ENCODE data around the gene GPR62. TPM values are rescaled to one million over a fixed set of nuclear protein-coding genes. Genes with fewer than 3 reads are reported as not detected.

Gene GPR62
- total and polyA plus RNA-seq, 2 donors (not counting 3 experiments of a cell fraction or from before 2014, with no cell fraction given), result 0.04 to 0.15 TPM

- no peaks in the 10 kb centered on the region for H3K9me1 ChIP-seq (replicated peaks; ENCODE audit: control insufficient read depth, extremely low read depth, insufficient read depth, low read length)
- H3K4me1 ChIP-seq (ENCODE audit: control insufficient read depth, extremely low read depth, insufficient read depth, low read length), result peaks cover 14% of the 10 kb centered on the region
- peak overlapping the region; percentile 28 to 48 (median 39) for H3K4me3 ChIP-seq (replicated peaks in 1 of 3; ENCODE audit: insufficient read depth in 1 of 3, low read depth in 1 of 3, low read length in 3 of 3)
- intact Hi-C loops (cut with micrococcal nuclease), result loop anchor here (1.0 to 2.0 kb wide), 3 partner anchors 8 to 41 kb away; partner anchors contain the start of genes ABHD14A, PARP3 and RPL29
- FAIRE-seq, result no peak
- DNase-seq (ENCODE audit: low read depth, low spot score), result no peak
- no peaks in the 10 kb centered on the region for H4K20me1 ChIP-seq (replicated peaks; ENCODE audit: control insufficient read depth, extremely low read depth, insufficient read depth, low read length)
- H2AFZ ChIP-seq (ENCODE audit: low read depth, low read length), result peak overlapping the region; percentile 8
- TSS peak; percentile 73 for BruUV-seq (replicated peaks)
- ChIA-PET POLR2A (interaction anchor here (0.6 to 1.9 kb wide), 3 partner anchors 9 to 15 kb away, joined by 3 to 15 read pairs (median 3); partner anchors contain the start of gene RPL29), CTCF (interaction anchor here (1.1 to 3.0 kb wide), 7 partner anchors 10 to 73 kb away, joined by 3 to 37 read pairs (median 7); partner anchors contain the start of genes ABHD14A, ABHD14B, DUSP7 and PCBP4)
- dilution Hi-C loops (cut with MboI; ENCODE audit: extremely low pct_ligation_motif_present, low sequenced_read_pairs), result no loop called here
- H3K9ac ChIP-seq (replicated peaks; ENCODE audit: extremely low read depth, insufficient read depth, low read length), result peak overlapping the region; percentile 53
- H3K4me2 ChIP-seq (ENCODE audit: insufficient read depth, low read length), result peak overlapping the region; percentile 12
- no peaks in the 10 kb centered on the region for H3K9me3 ChIP-seq (replicated peaks; ENCODE audit: control insufficient read depth, insufficient read depth, low read length)
- no peaks in the 10 kb centered on the region for H3K36me3 ChIP-seq (ENCODE audit: control insufficient read depth in 2 of 2, extremely low read depth in 1 of 2, insufficient read depth in 2 of 2, low read length in 2 of 2)
- no peak for TF ChIP-seq MYC (IDR thresholded peaks at IDR 0.05; ENCODE audit: low read depth, low read length)
- TF ChIP-seq POLR2A (IDR thresholded peaks at IDR 0.05; ENCODE audit: low read depth, low read length), result no peak
- TF ChIP-seq EZH2 (IDR thresholded peaks at IDR 0.05; ENCODE audit: borderline replicate concordance, low read depth, low read length, severe bottlenecking), result no peak
- no peak for TF ChIP-seq GATA2 (IDR thresholded peaks at IDR 0.05; ENCODE audit: insufficient read depth, insufficient read length, low read depth, low read length)
- TF ChIP-seq, protein P1, sequence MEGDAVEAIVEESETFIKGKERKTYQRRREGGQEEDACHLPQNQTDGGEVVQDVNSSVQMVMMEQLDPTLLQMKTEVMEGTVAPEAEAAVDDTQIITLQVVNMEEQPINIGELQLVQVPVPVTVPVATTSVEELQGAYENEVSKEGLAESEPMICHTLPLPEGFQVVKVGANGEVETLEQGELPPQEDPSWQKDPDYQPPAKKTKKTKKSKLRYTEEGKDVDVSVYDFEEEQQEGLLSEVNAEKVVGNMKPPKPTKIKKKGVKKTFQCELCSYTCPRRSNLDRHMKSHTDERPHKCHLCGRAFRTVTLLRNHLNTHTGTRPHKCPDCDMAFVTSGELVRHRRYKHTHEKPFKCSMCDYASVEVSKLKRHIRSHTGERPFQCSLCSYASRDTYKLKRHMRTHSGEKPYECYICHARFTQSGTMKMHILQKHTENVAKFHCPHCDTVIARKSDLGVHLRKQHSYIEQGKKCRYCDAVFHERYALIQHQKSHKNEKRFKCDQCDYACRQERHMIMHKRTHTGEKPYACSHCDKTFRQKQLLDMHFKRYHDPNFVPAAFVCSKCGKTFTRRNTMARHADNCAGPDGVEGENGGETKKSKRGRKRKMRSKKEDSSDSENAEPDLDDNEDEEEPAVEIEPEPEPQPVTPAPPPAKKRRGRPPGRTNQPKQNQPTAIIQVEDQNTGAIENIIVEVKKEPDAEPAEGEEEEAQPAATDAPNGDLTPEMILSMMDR (IDR thresholded peaks at IDR 0.05; ENCODE audit: extremely low read depth in 1 of 2, insufficient read depth in 1 of 2, low read depth in 1 of 2, low read length in 2 of 2), result no peak
- no peak for TF ChIP-seq POLR2AphosphoS5 (IDR thresholded peaks at IDR 0.05; ENCODE audit: insufficient read depth, low read depth, low read length)
- no peak for TF ChIP-seq FOS (IDR thresholded peaks at IDR 0.05; ENCODE audit: borderline replicate concordance, insufficient read depth, low read length)
- TF ChIP-seq JUN (IDR thresholded peaks at IDR 0.05; ENCODE audit: borderline replicate concordance, insufficient read depth, insufficient read length, low read depth), result no peak
- TF ChIP-seq, protein P2, sequence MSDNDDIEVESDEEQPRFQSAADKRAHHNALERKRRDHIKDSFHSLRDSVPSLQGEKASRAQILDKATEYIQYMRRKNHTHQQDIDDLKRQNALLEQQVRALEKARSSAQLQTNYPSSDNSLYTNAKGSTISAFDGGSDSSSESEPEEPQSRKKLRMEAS (IDR thresholded peaks at IDR 0.05; ENCODE audit: insufficient read depth, insufficient read length), result no peak
- H3K27me3 ChIP-seq (ENCODE audit: control insufficient read depth in 2 of 2, insufficient read depth in 2 of 2, low read length in 2 of 2), result no peaks in the 10 kb centered on the region
- H3K27ac ChIP-seq (ENCODE audit: insufficient read depth, low read depth, low read length), result peak overlapping the region; percentile 39
- H3K79me2 ChIP-seq (ENCODE audit: control insufficient read depth, insufficient read depth, low read length), result no peaks in the 10 kb centered on the region
Measured at GRCh38 chr3:51983578-51984268, 28.5 kb downstream of the GPR62 start.

All from endothelial cell of umbilical vein (primary cell).